SK-N-SH treated with all-trans-retinoic acid at 6 μM for 48 hours (cell line): ENCODE results near the gene DIPK1B.

ENCODE experiments used
- BACH2 ChIP-seq: fragments of 250-450 bp; sonication (Bioruptor Pico); IDR thresholded peaks from 2 replicates; pipeline ENCODE4 v1.9.0; 2021; ENCODE audit warnings: mild to moderate bottlenecking, borderline replicate concordance
- ZFP3 ChIP-seq: fragments of 250-450 bp; sonication (Bioruptor Pico); IDR thresholded peaks from 2 replicates; pipeline ENCODE4 v1.5.0; 2020; ENCODE audit warnings: mild to moderate bottlenecking, moderate library complexity
- TF ChIP-seq, protein P1 (sequence below): fragments of 250-450 bp; sonication (Bioruptor Pico); IDR thresholded peaks from 2 replicates; pipeline ENCODE4 v1.5.1; 2020; ENCODE audit warnings: low read depth, mild to moderate bottlenecking, moderate library complexity

DNA sequence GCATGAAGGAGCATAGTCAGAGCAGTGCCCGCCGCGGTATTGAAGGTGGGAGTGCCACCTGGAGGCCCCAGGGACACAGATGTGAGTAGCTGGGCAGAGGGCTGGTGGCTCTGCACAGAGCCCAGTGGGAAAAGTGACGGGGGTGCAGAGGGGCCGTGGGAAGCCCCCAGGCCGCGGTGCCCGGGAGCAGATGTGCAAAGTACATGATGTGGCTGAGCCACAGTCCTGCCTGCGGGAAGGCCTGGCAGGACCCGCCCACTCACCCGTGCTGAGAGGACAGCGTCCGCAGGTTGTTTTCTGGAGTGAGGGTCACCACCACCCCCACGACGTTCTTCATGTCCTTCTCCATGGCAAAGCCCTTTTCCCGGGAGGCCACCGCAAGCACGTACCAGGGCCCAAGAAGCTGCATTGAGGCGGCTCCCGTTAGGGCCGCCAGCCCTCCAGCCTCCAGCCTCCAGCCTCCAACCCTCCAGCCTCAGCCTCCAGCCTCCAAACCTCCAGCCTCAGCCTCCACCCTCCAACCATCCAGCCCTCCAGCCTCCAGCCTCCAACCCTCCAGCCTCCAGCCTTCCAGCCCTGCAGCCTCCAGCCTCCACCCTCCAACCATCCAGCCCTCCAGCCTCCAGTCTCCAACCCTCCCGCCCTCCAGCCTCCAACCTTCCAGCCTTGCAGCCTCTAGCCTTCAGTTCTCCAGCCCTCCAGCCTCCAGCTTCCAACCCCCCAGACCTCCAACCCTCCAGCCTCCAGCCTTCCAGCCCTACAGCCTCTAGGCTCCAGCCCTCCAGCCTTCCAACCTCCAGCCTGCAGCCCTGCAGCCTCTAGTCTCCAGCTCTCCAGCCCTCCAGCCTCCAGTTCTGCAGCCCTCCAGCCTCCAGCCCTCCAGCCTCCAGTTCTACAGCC is 35.0 kb downstream of the DIPK1B start:
- TF ChIP-seq BACH2 (no peak), ZFP3 (CRISPR knock-in tag) (no peak)
- TF ChIP-seq, protein P1, sequence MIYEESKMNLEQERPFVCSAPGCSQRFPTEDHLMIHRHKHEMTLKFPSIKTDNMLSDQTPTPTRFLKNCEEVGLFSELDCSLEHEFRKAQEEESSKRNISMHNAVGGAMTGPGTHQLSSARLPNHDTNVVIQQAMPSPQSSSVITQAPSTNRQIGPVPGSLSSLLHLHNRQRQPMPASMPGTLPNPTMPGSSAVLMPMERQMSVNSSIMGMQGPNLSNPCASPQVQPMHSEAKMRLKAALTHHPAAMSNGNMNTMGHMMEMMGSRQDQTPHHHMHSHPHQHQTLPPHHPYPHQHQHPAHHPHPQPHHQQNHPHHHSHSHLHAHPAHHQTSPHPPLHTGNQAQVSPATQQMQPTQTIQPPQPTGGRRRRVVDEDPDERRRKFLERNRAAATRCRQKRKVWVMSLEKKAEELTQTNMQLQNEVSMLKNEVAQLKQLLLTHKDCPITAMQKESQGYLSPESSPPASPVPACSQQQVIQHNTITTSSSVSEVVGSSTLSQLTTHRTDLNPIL (CRISPR knock-in tag), result no peak
